HL-60 (cell line): ENCODE data around the gene KCNJ1.

Experiments used
- CTCF ChIP-seq: IDR thresholded peaks from one replicate; pipeline ENCODE4 v1.5.1; 2011; ENCODE audit warnings: low read length, control low read depth, inconsistent platforms; ENCODE audit not compliant: insufficient read depth
- POLR2AphosphoS5 ChIP-seq: IDR thresholded peaks from 2 replicates; pipeline ENCODE4 v1.6.1; 2012; ENCODE audit warnings: low read depth

- TF ChIP-seq CTCF (no peak), POLR2AphosphoS5 (no peak)
Observed at GRCh38 chr11:128796270-128796669, 70.8 kb downstream of the KCNJ1 start.
